Hair follicular keratinocyte (primary cell): ENCODE results near the gene VPS36. TPM values are rescaled to one million over a fixed set of nuclear protein-coding genes. Genes with fewer than 3 reads are reported as not detected.

ENCODE experiments used
- total RNA-seq: library from RNA; depleted of rRNA; stranded (reverse); fragments of >200 nt; gene quantifications from 2 replicates; pipeline ENCODE4 v1.2.3, GENCODE V29; 2015

Gene VPS36, protein sequence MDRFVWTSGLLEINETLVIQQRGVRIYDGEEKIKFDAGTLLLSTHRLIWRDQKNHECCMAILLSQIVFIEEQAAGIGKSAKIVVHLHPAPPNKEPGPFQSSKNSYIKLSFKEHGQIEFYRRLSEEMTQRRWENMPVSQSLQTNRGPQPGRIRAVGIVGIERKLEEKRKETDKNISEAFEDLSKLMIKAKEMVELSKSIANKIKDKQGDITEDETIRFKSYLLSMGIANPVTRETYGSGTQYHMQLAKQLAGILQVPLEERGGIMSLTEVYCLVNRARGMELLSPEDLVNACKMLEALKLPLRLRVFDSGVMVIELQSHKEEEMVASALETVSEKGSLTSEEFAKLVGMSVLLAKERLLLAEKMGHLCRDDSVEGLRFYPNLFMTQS
- total RNA-seq = 24.3 and 30.6 TPM in 2 replicates

DNA sequence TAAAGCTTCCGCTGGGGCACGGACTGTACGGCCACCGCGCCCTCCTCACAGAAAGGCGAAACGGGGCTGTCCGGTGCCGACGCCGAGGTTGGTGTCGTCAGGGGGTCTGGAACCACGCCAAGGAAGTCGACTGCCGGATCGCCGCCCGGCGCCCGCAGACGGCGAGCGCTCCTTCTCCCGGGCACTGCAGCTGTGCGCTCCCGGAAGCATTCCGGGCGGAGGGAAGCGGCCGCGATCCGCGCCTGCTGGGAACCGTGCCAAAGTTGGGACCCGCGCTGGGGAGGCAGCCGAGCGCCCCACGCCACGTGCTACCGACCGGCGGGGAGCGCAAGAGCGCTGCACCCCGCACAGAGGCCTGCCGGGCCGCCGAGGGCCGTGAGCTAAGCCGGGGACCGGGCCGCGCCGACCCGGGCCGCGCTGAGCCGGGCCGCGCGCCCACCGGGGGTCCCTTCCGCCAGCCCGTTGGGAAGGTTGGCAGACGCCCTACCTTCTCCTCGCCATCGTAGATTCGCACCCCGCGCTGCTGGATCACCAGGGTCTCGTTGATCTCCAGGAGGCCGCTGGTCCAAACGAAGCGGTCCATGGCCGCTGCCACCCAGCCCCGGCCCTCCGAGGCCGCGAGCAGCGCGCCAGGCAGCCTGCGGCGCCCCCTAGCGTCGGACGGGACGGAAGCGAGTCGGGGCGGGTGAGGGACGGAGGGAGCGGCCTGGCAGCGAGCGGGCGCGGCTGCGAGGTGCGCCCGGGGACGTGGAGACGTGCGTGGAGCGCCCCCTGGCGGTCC is at the start of gene VPS36:
TSS of gene VPS36 (minus strand) at position 623 of the 781 bp plus-strand sequence. CDS start at position 583, 40 bp downstream.

DNA sequence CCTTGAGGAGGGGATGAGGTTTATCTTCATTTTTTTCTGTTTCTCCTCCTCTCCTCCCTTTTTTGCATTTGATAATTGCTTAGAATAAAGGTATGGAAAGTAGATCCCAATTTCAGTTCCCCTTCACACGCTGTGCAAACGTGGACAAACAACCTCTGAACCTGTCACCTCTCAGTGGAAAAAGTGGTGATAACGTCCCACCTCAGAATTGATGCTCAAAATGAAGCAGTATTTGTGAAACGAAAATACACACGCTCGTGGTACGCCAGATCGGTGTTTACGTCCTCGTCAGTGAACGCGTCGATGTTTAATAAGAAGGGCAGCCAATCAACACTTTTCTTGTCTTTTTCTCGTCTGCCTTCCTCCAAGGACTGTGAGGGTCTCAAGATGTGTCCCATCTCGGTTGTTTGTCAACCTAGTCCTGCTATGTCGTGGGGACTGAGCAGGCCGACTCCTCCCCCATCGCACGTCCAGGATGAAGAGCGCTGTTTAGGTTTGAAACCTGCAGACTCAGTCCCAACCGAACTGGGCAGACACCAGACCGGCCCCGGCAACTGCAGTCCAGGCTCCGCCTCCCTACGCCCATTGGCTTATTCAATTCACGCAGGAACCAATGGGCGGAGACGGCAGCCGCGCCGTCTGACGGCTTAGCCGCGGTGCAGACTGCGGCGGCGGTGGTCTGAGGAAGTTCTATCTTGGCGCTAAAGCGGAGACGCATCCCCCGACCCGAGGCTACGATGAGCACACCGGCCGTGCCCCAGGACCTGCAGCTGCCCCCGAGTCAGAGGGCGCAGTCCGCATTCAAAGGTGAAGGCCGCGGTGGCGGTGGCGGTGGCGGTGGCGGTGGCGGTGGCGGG is 4.6 kb upstream of the VPS36 start, which contains the start of gene CKAP2:
TSS of gene CKAP2 (plus strand) at position 659 of the 857 bp plus-strand sequence. CDS start at position 738, 79 bp downstream.

DNA sequence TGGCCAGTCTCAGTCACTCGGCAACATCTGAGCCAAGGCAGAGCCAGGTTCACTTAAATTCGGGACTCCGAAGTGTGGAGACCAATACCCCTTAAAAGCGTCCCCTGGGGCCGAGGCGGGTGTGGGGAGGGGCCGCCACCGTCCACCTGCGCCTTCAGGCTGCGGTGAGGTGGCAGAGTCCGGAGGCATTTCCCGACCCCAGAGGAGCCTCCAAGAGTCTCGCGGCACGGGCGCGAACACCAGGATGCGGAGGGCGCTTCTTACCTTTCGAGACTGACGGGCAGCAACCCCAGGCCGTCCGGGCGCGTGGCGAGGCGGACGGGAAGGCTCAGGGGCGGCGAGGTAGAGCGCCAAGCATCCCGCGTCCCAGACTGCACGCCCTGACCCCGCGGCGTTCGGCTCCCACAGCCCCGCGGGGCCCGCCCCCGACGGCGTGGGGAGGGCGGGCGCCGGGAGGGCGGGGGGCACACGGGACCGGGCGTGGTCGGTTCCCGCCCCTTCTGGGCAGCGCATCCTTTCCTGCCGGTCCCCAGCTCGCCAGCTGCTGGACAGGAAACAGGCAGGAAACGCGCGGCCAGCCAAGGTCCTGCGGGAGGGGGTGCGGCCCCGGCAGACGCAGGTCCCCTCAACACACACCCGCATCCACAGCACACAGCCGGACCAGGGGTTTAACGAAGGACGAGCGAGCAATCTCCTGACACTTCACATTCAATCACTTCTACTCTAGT is 44.5 kb downstream of the VPS36 start, which contains the start of gene THSD1:
TSS of gene THSD1 (minus strand) at position 406 of the 728 bp plus-strand sequence. CDS start 3,572 bp downstream, outside the sequence.

Other genes with a start within 250 kb of the VPS36 start
- 18.1 and 18.6 TPM in 2 replicates for gene THSD1, start 44.5 kb downstream of the VPS36 start, total RNA-seq
- 16.2 and 39.2 TPM in 2 replicates for gene CKAP2, start 4.8 kb upstream of the VPS36 start, total RNA-seq
- gene HNRNPA1L2, start 191.8 kb upstream of the VPS36 start, total RNA-seq = 2.9 and 4.4 TPM in 2 replicates
- gene SUGT1, start 202.2 kb upstream of the VPS36 start, total RNA-seq = 25.1 and 43.1 TPM in 2 replicates